AG09319 (cell line): ENCODE measurements around the gene ACBD6.

Experiments
- DNase-seq: peaks from one replicate; pipeline ENCODE4 v3.0.0-alpha.2; 2010; ENCODE audit warnings: low read depth; ENCODE audit errors: extremely low read depth
- TF ChIP-seq, protein P1 (sequence below): IDR thresholded peaks from 2 replicates; pipeline ENCODE4 v1.5.1; 2011; ENCODE audit warnings: low read depth, mild to moderate bottlenecking, inconsistent platforms, low read length, moderate library complexity

Gene ACBD6

DNA sequence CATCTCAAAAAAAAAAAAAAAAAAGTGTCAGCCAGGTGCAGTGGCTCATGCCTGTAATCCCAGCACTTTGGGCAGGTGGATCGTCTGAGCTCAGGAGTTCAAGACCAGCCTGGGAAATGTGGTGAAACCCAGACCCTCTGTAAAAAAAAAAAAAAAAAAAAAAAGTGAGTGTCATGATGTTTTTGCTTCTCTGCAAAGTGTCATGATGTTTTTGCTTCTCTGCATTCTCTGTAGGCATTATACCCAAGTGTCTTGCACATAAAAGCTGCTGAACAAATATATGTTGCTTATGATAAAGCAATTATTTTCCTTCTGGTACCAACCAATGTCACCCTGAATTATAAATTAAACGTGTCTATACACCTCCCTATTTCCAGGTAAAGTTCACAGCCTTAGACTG lies 1.7 kb downstream of the ACBD6 start:
- TF ChIP-seq, protein P1, sequence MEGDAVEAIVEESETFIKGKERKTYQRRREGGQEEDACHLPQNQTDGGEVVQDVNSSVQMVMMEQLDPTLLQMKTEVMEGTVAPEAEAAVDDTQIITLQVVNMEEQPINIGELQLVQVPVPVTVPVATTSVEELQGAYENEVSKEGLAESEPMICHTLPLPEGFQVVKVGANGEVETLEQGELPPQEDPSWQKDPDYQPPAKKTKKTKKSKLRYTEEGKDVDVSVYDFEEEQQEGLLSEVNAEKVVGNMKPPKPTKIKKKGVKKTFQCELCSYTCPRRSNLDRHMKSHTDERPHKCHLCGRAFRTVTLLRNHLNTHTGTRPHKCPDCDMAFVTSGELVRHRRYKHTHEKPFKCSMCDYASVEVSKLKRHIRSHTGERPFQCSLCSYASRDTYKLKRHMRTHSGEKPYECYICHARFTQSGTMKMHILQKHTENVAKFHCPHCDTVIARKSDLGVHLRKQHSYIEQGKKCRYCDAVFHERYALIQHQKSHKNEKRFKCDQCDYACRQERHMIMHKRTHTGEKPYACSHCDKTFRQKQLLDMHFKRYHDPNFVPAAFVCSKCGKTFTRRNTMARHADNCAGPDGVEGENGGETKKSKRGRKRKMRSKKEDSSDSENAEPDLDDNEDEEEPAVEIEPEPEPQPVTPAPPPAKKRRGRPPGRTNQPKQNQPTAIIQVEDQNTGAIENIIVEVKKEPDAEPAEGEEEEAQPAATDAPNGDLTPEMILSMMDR, result no peak
- no peak for DNase-seq

DNA sequence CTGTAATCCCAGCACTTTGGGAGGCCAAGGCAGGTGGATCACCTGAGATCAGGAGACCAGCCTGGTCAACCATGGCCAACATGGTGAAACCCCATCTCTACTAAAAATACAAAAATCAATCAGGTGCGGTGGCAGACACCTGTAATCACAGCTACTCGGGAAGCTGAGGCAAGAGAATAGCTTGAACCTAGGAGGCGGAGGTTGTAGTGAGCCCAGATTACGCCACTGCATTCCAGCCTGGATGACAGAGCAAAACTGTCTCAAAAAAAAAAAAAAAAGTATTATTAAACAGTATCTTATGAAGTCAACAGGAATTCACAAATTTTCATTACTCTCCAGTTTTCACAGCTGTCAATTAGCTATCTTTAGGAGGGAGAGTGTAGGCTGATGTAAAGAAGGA lies 3.8 kb downstream of the ACBD6 start:
- TF ChIP-seq, protein P1, result no peak
- no peak for DNase-seq

DNA sequence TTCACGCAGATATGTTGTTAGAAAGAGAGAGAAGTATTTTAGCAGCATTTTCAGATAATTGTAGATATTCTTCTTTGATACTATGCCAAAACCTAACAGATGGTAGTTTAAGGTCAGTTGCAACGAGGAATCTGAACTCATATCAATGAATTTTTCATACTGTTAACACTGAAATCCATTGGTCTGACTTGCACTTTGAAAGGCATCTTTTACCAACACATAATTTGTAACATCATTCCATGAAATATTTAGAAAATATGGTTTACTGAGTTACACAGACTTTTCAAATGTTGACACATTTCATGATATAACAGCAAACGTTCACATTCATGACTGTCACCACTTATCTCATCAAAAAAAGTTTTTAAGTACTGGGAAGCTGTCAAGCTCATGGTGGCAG lies 4.6 kb downstream of the ACBD6 start:
- no peak for DNase-seq
- TF ChIP-seq, protein P1, result no peak

DNA sequence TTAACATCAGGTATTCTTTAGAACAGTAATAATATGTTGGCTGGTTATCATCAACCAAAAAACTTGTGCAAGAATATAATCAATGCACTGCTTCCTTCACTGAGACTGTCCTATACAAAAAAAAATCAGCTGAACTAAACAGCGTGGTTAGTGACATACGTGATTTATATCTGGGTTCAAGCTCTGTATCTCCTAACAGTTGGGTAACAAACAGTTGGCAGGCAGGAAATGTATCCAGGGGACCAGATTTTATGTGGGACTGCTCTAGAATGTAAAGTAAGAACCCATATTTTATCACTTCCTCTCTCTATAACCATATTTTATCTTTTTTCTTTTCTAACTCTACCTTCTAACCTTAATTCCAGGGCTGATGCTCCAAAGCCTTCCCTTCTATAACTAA lies 8.0 kb downstream of the ACBD6 start:
- no peak for DNase-seq
- TF ChIP-seq, protein P1, result no peak

DNA sequence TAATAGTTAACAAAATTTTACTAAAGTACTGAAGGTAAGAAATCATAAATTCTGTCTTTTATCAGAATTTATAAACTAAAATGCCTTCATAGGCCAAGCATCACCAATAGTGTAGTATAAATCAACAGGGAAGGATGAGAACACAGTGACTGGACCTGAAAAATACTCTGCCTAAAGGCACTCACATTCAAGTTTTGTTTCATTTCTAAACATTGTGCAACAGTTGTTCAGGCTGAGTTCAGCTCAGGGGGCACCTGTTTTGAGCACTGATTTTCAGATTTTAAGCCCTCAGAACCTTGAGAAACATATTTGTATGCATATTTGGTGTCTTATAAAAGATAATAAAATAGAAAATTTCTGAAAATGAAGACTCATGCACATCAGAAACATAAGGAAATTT lies 12.4 kb downstream of the ACBD6 start:
- DNase-seq, result no peak
- TF ChIP-seq, protein P1, result no peak

DNA sequence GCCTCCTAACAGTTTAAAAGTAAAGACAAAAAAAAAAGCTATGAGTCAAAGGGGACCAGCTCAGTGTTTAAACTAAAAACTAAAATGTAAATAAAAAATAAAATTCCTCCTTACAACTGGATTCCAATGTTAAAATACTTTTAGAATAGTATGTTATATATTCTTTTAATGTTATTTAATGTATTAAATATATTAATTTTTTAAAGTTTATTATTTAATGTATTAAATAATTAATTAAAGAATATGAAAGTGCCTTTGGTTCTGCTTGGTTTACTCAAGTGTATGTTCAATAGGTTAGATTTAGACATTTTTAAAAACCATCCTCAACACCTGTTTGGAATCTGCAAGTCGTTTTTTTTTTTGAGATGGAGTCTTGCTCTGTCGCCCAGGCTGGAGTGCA lies 13.1 kb downstream of the ACBD6 start:
- TF ChIP-seq, protein P1, result no peak

DNA sequence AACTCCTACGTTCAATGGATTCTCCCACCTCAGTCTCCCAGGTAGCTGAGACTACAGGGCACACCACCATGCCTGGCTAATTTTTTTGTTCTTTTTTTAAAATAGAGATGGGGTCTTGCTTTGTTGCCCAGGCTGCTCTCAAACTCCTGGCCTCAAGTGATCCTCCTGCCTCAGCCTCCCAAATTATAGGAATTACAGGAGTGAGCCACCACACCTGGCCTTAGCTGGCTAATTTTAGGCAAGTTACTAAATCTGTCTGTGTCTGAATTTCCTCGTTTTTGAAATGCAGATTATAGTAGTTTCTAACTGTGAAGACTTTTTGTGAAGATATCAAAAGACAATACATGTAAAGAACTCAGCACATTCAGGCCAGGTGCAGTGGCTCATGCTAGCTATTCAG lies 13.7 kb downstream of the ACBD6 start:
- DNase-seq, result no peak
- TF ChIP-seq, protein P1, result no peak

More for the DNA sequence above, 13.1 kb downstream of the ACBD6 start:
- DNase-seq, result no peak
